GM12878 (cell line): ENCODE data around the gene KREMEN2. TPM values are rescaled to one million over a fixed set of nuclear protein-coding genes. Genes with fewer than 3 reads are reported as not detected.

Experiments
- ATAC-seq: fragments of 200-7000 bp; cut with Tn5 transposase; 3 replicates; pipeline ENCODE4 v1.9.1; 2020; ENCODE audit warnings: mild to moderate bottlenecking, moderate library complexity
- BruUV-seq: library from RNA; stranded (reverse); fragments of 400-500 nt; replicated peaks from 2 replicates; lab custom pipeline; 2021; lab: Mats Ljungman, UMichigan
- CTCF ChIA-PET: fragments of 300-600 bp; sonication (Branson Sonifier 250); formaldehyde crosslinking; extraction: SDS; loops from one replicate; lab custom pipeline; 2021; ENCODE audit warnings: inconsistent platforms; lab: Yijun Ruan, JAX
- POLR2A ChIA-PET: fragments of 350-600 bp; formaldehyde crosslinking; extraction: SDS; loops from one replicate; lab custom pipeline; 2021; ENCODE audit warnings: inconsistent platforms; lab: Charles Lee
- RAD21 ChIA-PET: fragments of 300-600 bp; sonication (Branson Sonifier 250); formaldehyde crosslinking; loops from one replicate; lab custom pipeline; 2023; ENCODE audit warnings: antibody characterized with exemption; ENCODE audit not compliant: unreplicated experiment; lab: Charles Lee
- SMC1A ChIA-PET: fragments of 300-600 bp; sonication (Branson Sonifier 250); formaldehyde crosslinking; loops from one replicate; lab custom pipeline; 2023; ENCODE audit not compliant: unreplicated experiment, uncharacterized antibody; lab: Charles Lee
- DNase-seq: peaks from one replicate; pipeline ENCODE4 v3.0.0-alpha.2; 2011; ENCODE audit warnings: low read depth, low spot score
- FAIRE-seq: peaks from 3 replicates; lab custom pipeline; 2011; peaks lifted over from hg19 to GRCh38; lab: Jason Lieb, UNC
- H2AFZ ChIP-seq: 2 replicates; pipeline ENCODE4 v1.6.0; 2011; ENCODE audit warnings: low read depth, low read length, control low read depth; ENCODE audit not compliant: control insufficient read depth
- H3K27ac ChIP-seq: 2 replicates; pipeline ENCODE4 v1.5.1; 2011; ENCODE audit warnings: control low read depth; ENCODE audit not compliant: control insufficient read depth, insufficient read depth
- H3K27me3 ChIP-seq, 2 experiments: replicated peaks in 1 of 2; 2 replicates each; pipeline versions ENCODE4 v1.6.0 to v1.6.1; 2011; ENCODE audit warnings: low read length in 1 of 2; ENCODE audit not compliant: control insufficient read depth in 2 of 2, insufficient read depth in 2 of 2
- H3K36me3 ChIP-seq, 2 experiments: 2 replicates each; pipeline ENCODE4 v1.5.1; 2011; ENCODE audit warnings: low read length in 1 of 2; ENCODE audit not compliant: control insufficient read depth in 2 of 2, insufficient read depth in 2 of 2
- H3K4me1 ChIP-seq: 2 replicates; pipeline ENCODE4 v1.6.1; 2011; ENCODE audit warnings: mild to moderate bottlenecking, low read length, moderate library complexity, mixed read lengths; ENCODE audit not compliant: control insufficient read depth, insufficient read depth
- H3K4me2 ChIP-seq: 2 replicates; pipeline ENCODE4 v1.6.0; 2011; ENCODE audit warnings: control low read depth; ENCODE audit not compliant: control insufficient read depth, insufficient read depth
- H3K4me3 ChIP-seq: fragments of 200-600 bp; sonication (generic); 2 replicates; pipeline ENCODE4 v1.5.1; 2016
- H3K79me2 ChIP-seq: 2 replicates; pipeline ENCODE4 v1.6.0; 2011; ENCODE audit warnings: low read length; ENCODE audit not compliant: control insufficient read depth, insufficient read depth
- H3K9ac ChIP-seq: 2 replicates; pipeline ENCODE4 v1.8.0; 2011; ENCODE audit warnings: low read length, control low read depth, mixed read lengths; ENCODE audit not compliant: control insufficient read depth, insufficient read depth
- H3K9me3 ChIP-seq: replicated peaks from 3 replicates; pipeline ENCODE4 v1.5.1; 2011; ENCODE audit warnings: mild to moderate bottlenecking, low read length; ENCODE audit not compliant: control insufficient read depth, insufficient read depth
- H4K20me1 ChIP-seq: 2 replicates; pipeline ENCODE4 v1.6.0; 2011; ENCODE audit not compliant: control insufficient read depth, insufficient read depth
- BACH1 ChIP-seq: fragments of 450-650 bp; IDR thresholded peaks from 2 replicates; pipeline ENCODE4 v1.6.1; 2017; ENCODE audit warnings: mild to moderate bottlenecking, borderline replicate concordance
- ETV6 ChIP-seq, 2 experiments: fragments of 450-650 bp in 1 of 2; IDR thresholded peaks in 1 of 2; conservative IDR thresholded peaks in 1 of 2; 2 replicates each; pipeline ENCODE4 v1.6.1; 2014; ENCODE audit warnings: antibody characterized with exemption in 1 of 2, borderline replicate concordance in 1 of 2, low read depth in 1 of 2, mild to moderate bottlenecking in 1 of 2, moderate library complexity in 1 of 2
- GATAD2B ChIP-seq: fragments of 450-650 bp; conservative IDR thresholded peaks from 2 replicates; pipeline ENCODE4 v1.6.1; 2017; ENCODE audit warnings: low read depth, mild to moderate bottlenecking, moderate library complexity
- RFX5 ChIP-seq: IDR thresholded peaks from 2 replicates; pipeline ENCODE4 v1.6.1; 2011; ENCODE audit warnings: low read depth, low read length, improper control_type of control experiment
- SMAD1 ChIP-seq: fragments of 450-650 bp; IDR thresholded peaks from 2 replicates; pipeline ENCODE4 v1.6.1; 2018; ENCODE audit warnings: mild to moderate bottlenecking, low read depth; ENCODE audit not compliant: partially characterized antibody
- SUPT20H ChIP-seq: IDR thresholded peaks from 2 replicates; pipeline ENCODE4 v1.6.1; 2011; ENCODE audit warnings: low read depth, mild to moderate bottlenecking, low read length, moderate library complexity, borderline replicate concordance; ENCODE audit not compliant: control insufficient read depth
- TAF1 ChIP-seq: IDR thresholded peaks from 2 replicates; pipeline ENCODE4 v1.6.1; 2011; ENCODE audit warnings: mild to moderate bottlenecking, low read depth, low read length, borderline replicate concordance
- ZNF217 ChIP-seq: fragments of 450-650 bp; IDR thresholded peaks from 2 replicates; pipeline ENCODE4 v1.6.1; 2017; ENCODE audit warnings: antibody characterized with exemption, mild to moderate bottlenecking
- ZSCAN29 ChIP-seq: fragments of 450-650 bp; IDR thresholded peaks from 2 replicates; pipeline ENCODE4 v1.6.1; 2017; ENCODE audit warnings: mild to moderate bottlenecking, moderate library complexity
- WGBS: methylation state at CpG from one replicate; pipeline ENCODE4 v1.1.6; 2016; ENCODE audit warnings: low lambda C conversion rate; ENCODE audit not compliant: insufficient replicate concordance, insufficient coverage; ENCODE audit errors: missing lambda C conversion rate; 5-methylcytosine and 5-hydroxymethylcytosine counted together
- in situ Hi-C: fragments of 300-500 bp; cut with MboI; formaldehyde crosslinking; loops from 9 replicates; pipeline ENCODE4 v1.14.3; 2018; ENCODE audit warnings: mixed read lengths
- intact Hi-C: fragments of 100-400 bp; cut with micrococcal nuclease; formaldehyde crosslinking; loops from one replicate; pipeline ENCODE4 v1.14.2; 2022; ENCODE audit not compliant: unreplicated experiment
- polyA plus RNA-seq, 11 experiments: library from polyadenylated mRNA; depleted of rRNA in 4 of 11; unstranded in 6 of 11; stranded (reverse) in 5 of 11; fragments of >200 nt; fragmentation: Nextera tagmentation in 4 of 11; fragmentation: Illumina TruSeq in 1 of 11; extraction: Ambion mirVana in 4 of 11; extraction: Trizol in 1 of 11; gene quantifications; 1 replicate in 1 of 11; 2 replicates in 10 of 11; pipeline versions ENCODE4 v1.2.1 to v1.2.3, GENCODE V29; 2011 to 2016; ENCODE audit warnings: inconsistent platforms in 2 of 11, missing spikeins in 2 of 11, low read depth in 1 of 11
- total RNA-seq, 4 experiments: library from RNA; depleted of rRNA in 3 of 4; stranded (reverse); fragments of >200 nt in 3 of 4; fragmentation: Illumina TruSeq in 1 of 4; extraction: Trizol in 1 of 4; gene quantifications; 2 replicates each; pipeline versions ENCODE4 v1.2.1 to v1.2.3, GENCODE V29; 2013 to 2021
- TF ChIP-seq, protein P1 (sequence below): fragments of 450-650 bp; IDR thresholded peaks from 2 replicates; pipeline ENCODE4 v1.6.1; 2018; ENCODE audit warnings: mild to moderate bottlenecking, low read depth, moderate library complexity; ENCODE audit not compliant: partially characterized antibody
- TF ChIP-seq, protein P2 (sequence below): IDR thresholded peaks from 2 replicates; pipeline ENCODE4 v1.6.1; 2012; ENCODE audit warnings: low read depth, low read length, improper control_type of control experiment
- TF ChIP-seq, protein P3 (sequence below): fragments of 450-650 bp; formaldehyde crosslinking; IDR thresholded peaks from 2 replicates; pipeline ENCODE4 v1.4.0; 2020; ENCODE audit warnings: mild to moderate bottlenecking, moderate library complexity

Gene KREMEN2
- total and polyA plus RNA-seq, 10 of the 15 experiments (the other 5 are each of a cell fraction or from before 2014, with no cell fraction given) = 0.06 to 3.7 (median 0.83) TPM; not detected in 2

DNA sequence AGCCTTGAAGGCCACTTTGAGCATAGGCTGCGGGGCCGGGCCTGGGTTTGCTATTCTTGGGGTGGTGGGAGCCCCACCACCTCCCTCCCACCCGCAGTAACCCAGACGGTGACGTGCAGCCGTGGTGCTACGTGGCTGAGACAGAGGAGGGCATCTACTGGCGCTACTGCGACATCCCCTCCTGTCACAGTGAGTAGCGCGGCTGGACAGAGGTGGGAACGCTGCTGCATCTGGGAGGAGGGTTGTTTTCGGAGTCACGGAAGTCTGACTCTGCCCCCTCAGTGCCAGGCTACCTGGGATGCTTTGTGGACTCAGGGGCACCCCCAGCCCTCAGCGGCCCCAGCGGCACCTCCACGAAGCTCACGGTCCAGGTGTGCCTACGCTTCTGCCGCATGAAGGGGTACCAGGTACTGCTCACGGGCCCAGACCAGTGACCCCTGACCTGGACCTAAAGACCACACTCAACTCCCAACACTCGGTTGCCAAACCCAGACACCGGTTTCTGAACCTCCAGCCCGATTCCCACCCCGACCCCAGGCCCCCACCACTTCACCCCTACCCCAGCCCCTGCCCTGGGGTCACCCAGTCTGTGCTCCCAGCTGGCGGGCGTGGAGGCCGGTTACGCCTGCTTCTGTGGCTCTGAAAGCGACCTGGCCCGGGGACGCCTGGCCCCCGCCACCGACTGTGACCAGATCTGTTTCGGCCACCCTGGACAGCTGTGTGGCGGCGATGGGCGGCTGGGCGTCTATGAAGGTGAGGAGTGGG, 2.1 kb downstream of the KREMEN2 start:
- Histone ChIP-seq H2AFZ (no peak overlapping the region), H3K9ac (no peak overlapping the region), H3K27ac (no peak overlapping the region), H4K20me1 (no peaks in the 10 kb centered on the region), H3K4me1 (peaks cover 41% of the 10 kb centered on the region), H3K4me3 (no peak overlapping the region; the same call in 1 of the 2 replicates), H3K27me3 (no peaks in the 10 kb centered on the region), H3K9me3 (no peaks in the 10 kb centered on the region), H3K36me3 (peaks cover 0 to 2% of the 10 kb centered on the region in 2 experiments; a peak in 2 of 4 replicates), H3K79me2 (peaks cover 16% of the 10 kb centered on the region), H3K4me2 (peak overlapping the region; percentile 5)
- ChIA-PET SMC1A (no interaction called here), RAD21 (interaction anchor here (0.8 to 0.9 kb wide), 2 partner anchors 9 to 84 kb away, joined by 3 read pairs; partner anchors contain the start of gene FLYWCH2), POLR2A (interaction anchor here (0.6 to 1.1 kb wide), 3 partner anchors 10 to 109 kb away, joined by 3 to 4 read pairs (median 3); no protein-coding TSS in a partner anchor), CTCF (interaction anchor here (1.0 to 4.7 kb wide), 2 partner anchors 17 to 39 kb away, joined by 6 to 20 read pairs; no protein-coding TSS in a partner anchor)
- 73% methylated on average over 32 of the region's 39 CpGs for WGBS
- FAIRE-seq (no peak), DNase-seq (no peak), ATAC-seq (no peak)
- in situ Hi-C loops (no loop called here), intact Hi-C loops (no loop called here)
- no TSS peak for BruUV-seq
- TF ChIP-seq SUPT20H (no peak), TAF1 (no peak), ETV6 (conservative IDR thresholded peaks at IDR 0.05 in 1 of 2, IDR thresholded peaks at IDR 0.05 in 1 of 2; ENCODE audit: borderline replicate concordance in 1 of 2, low read depth in 1 of 2) (no peak), GATAD2B (no peak), ZNF217 (no peak), BACH1 (no peak), SMAD1 (no peak), ZSCAN29 (no peak), RFX5 (no peak)
- TF ChIP-seq, protein P1, sequence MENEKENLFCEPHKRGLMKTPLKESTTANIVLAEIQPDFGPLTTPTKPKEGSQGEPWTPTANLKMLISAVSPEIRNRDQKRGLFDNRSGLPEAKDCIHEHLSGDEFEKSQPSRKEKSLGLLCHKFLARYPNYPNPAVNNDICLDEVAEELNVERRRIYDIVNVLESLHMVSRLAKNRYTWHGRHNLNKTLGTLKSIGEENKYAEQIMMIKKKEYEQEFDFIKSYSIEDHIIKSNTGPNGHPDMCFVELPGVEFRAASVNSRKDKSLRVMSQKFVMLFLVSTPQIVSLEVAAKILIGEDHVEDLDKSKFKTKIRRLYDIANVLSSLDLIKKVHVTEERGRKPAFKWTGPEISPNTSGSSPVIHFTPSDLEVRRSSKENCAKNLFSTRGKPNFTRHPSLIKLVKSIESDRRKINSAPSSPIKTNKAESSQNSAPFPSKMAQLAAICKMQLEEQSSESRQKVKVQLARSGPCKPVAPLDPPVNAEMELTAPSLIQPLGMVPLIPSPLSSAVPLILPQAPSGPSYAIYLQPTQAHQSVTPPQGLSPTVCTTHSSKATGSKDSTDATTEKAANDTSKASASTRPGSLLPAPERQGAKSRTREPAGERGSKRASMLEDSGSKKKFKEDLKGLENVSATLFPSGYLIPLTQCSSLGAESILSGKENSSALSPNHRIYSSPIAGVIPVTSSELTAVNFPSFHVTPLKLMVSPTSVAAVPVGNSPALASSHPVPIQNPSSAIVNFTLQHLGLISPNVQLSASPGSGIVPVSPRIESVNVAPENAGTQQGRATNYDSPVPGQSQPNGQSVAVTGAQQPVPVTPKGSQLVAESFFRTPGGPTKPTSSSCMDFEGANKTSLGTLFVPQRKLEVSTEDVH = no peak
- TF ChIP-seq, protein P2, sequence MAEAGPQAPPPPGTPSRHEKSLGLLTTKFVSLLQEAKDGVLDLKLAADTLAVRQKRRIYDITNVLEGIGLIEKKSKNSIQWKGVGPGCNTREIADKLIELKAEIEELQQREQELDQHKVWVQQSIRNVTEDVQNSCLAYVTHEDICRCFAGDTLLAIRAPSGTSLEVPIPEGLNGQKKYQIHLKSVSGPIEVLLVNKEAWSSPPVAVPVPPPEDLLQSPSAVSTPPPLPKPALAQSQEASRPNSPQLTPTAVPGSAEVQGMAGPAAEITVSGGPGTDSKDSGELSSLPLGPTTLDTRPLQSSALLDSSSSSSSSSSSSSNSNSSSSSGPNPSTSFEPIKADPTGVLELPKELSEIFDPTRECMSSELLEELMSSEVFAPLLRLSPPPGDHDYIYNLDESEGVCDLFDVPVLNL = no peak
- TF ChIP-seq, protein P3, sequence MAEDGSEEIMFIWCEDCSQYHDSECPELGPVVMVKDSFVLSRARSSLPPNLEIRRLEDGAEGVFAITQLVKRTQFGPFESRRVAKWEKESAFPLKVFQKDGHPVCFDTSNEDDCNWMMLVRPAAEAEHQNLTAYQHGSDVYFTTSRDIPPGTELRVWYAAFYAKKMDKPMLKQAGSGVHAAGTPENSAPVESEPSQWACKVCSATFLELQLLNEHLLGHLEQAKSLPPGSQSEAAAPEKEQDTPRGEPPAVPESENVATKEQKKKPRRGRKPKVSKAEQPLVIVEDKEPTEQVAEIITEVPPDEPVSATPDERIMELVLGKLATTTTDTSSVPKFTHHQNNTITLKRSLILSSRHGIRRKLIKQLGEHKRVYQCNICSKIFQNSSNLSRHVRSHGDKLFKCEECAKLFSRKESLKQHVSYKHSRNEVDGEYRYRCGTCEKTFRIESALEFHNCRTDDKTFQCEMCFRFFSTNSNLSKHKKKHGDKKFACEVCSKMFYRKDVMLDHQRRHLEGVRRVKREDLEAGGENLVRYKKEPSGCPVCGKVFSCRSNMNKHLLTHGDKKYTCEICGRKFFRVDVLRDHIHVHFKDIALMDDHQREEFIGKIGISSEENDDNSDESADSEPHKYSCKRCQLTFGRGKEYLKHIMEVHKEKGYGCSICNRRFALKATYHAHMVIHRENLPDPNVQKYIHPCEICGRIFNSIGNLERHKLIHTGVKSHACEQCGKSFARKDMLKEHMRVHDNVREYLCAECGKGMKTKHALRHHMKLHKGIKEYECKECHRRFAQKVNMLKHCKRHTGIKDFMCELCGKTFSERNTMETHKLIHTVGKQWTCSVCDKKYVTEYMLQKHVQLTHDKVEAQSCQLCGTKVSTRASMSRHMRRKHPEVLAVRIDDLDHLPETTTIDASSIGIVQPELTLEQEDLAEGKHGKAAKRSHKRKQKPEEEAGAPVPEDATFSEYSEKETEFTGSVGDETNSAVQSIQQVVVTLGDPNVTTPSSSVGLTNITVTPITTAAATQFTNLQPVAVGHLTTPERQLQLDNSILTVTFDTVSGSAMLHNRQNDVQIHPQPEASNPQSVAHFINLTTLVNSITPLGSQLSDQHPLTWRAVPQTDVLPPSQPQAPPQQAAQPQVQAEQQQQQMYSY (CRISPR knock-in tag) = no peak
